ENCODE data around the gene SAG.

Gene SAG

DNA sequence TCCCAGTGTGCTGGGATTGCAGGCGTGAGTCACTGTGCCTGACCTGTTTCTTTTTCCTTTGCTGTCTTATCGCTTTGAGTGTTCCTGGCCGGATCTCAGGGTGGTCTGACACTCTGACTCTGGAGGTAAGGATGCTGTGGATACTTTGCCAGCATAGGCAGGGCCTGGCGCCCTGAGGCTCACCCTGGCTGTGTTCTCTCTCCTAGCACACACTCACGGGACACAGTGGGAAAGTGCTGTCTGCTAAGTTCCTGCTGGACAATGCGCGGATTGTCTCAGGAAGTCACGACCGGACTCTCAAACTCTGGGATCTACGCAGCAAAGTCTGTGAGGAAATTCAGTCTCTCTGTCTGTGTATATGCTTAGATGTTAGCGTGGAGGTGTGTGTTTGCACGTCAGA, 18.0 kb upstream of the SAG start:
- no peak for DNase-seq

DNA sequence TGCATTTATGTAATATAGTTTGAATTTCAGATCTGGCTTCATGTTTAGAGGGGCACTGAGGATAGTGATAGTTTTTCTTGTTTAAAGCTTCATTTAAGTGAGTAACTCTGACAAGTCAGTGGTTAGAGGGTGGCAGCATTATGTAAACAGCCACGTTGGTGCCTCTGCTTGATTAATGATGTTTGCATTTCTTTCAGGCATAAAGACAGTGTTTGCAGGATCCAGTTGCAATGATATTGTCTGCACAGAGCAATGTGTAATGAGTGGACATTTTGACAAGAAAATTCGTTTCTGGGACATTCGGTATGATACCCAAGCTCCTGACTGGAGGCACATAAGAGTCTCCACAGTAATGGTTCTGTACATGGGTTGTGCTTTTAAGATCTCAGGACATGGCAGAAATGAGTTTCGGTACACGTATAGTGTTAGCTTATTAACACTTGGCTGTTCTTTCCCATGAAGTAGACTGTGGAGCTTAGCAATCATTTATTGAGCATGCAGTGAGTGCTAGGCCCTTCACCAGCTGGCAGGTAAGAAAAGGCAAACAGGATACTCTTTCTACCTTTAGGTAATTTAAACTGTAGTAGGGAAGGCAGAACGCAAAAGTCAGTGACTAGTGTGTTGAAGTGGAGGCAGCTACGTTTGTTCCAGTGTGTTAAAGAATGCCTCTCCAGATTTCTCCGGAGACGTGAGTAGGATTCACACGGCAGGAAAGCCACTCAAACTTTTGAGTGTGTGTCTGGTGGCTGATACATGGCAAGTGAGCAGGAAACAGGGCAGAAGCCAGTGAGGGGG, 17.4 kb upstream of the SAG start:
- DNase-seq = no peak

DNA sequence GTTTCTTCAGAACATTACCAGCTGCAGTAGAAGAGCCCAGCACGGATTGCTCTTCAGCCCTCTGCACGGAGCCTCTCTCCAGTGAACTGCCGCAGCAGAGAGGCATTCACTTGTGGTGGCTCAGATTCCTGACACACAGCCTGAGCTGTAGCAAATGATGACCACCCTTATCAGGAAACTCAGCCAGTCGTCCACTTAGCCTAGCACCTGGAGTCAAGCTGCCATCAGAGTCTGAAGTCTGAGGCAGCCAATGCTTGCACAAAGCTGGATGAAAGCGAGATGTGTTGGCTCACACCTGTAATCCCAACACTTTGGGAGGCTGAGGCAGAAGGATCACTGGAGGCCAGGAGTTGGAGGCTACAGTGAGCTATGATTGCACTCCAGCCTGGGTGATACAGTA, 11.7 kb upstream of the SAG start:
- DNase-seq = no peak

DNA sequence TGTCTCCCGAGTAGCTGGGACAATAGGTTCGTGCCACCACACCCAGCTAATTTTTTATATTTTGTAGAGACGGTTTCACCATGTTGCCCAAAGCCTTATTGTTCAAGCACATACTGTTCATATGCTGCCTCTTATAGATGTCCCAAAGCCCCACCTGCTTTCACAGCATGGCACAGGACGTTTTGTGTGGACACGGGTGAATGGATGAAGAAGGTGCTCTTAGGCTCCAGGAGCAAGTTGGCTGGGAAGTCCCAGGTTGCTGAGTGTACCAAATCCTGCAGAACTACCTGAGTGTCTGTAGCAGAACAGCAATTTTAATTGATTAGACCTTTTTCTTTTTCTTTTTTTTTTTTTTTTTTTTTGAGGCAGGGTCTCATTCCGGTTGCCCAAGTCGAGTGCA, 10.5 kb upstream of the SAG start:
- no peak for DNase-seq

DNA sequence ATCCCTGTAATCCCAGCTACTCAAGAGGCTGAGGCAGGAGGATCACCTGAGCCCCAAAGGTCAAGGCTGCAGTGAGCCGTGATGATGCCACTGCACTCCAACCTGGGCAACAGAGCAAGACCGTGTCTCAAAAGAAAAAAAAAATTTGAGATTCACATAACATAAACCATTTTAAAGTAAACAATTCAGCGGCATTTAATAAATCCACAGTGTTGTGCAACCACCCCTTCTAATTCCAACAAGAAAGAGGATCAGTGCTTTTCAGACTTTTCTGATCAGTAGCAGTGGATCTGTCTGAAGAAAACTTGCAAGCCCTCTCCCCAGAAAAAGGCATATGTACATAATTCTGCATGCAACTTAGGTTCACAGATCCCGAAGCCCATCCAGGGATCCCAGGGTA, 7.2 kb upstream of the SAG start:
- DNase-seq = no peak

DNA sequence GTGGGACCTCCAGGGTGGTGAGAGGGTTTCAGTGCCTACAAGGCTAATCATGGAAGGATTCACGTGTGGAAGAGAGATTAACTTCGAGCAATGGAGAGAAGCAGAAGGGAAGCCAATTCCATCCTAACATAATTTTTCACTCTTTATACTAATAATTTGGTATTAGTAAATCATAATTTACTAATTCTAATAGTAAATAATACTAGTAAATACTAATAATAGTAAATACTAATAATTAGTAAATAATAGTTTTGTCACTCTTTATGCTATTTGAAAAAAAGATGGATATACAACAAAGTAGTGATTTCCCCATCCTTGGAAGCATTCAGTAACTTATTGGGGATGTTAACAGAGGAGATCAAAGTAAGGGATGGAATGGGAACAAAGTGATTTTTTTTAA, 6.4 kb upstream of the SAG start:
- no peak for DNase-seq

DNA sequence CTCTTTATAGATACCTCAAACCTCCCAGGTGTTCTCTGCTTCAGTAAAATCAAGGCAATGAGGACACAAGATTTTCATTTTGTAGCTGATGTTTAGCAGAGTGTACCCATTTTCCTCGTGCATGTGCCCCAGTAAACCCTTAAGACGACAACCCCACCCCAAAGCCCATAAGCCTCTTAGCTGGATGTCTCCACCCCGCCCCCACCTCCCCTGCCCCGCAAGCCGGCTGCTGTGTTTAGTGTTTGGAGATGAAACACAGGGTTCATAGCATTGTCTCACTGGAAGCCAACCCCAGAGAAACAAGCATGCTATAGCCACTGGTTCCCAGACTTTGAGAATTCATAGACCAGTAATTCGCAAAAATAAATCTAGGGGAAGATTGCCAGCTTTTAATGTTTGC, 5.8 kb upstream of the SAG start:
- no peak for DNase-seq

DNA sequence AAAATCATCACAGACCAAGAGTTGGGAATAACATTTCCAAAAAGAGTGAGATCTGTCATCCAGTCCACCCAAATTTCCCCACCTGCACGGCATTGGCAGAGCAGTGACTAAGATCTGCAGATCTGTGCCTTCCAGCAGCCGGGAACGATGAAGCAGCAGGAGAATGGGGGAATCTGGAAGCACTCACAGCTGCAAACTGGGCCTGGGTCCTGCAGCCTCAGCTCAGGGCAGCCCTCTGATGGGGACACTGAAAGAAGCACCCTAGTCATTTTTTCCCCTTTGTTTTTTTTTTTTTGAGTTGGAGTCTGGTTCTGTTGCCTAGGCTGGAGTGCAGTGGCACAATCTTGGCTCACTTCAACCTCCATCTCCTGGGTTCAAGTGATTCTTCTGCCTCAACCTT, 4.4 kb upstream of the SAG start:
- no peak for DNase-seq

DNA sequence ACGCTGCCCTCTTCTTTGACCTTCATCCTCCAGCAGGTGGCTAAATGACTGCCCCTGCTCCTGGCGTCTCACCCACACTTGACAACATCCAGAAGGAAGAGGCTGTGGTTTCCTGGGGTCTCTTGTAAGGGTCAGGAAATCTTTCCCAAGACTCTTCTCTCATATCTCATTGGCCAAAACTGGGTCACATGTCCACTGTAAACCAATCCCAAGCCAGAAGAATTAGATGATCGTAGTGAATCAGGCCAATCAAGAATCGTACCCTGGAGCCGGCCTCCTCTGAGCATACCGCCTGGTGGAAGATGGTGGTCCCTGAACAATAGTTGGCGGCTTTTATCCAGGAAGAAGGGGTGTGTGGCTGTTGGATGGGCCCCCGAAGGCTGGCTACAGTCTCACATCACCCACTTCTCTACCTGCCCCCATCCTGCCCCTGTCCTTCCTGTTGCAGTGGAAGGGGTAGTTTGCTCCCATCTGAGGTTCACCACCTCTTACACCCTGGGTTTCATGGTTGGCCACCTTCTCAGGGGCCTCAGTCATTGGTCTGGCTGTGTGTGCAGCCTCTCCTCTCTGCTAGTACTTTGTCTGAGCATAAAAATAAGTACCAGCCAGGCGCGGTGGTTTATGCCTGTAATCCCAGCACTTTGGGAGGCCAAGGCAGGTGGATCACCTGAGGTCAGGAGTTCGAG, 3.8 kb downstream of the SAG start:
- no peak for DNase-seq

DNA sequence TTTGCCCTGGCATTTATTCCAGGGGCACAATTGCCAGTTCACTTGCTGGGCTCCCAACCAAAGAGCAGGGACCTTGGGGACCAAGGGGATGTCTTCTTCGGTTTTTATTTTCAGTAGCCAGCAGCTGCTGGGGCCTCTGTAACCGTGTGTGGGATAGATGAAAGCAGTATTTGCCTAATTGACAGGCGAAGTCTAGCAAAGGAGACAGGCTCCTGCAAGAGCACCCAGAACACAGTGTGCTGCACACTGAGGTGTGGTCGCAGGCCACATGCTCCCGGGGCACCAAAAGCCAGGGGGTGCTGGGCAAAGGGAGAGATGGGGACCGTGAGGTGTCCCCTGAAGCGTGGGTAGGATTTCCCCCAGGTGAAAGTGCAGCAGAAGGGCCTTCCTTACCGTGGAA, 5.3 kb downstream of the SAG start:
- no peak for DNase-seq

DNA sequence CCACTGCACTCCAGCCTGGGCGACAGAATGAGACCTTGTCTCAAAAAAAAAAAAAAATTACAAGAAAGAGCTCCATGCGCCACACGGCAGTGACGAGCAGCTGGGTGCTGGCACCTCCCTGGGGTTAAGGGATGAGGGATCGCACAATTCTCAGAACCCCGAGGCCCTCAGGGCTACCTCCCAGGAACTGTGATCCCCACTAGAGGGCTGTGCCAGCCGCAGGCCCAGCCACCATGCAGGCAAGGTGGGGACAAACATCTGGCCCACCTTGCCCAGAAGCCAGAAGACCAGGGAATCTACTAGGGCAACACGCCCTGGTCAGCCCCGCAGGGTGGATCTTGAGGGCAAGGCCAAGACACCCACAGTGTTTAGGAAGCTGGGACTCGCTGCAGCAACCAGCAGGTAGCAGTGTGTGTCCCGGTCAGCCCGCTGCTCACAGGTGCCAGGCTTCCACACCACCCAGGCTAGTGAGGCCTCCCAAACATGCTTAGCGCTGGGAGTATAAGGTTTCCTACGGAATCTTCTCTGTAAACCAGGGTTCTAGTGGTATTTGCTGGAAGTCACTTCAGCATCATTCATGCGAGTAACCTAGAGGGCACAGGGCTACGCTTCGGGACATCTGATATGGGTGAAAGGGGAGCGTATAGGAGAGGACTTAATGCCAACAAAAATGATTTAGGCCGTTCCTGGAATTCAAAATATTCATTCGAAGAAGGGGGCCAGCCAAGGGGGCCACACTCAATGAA, 6.7 kb downstream of the SAG start:
- no peak for DNase-seq

DNA sequence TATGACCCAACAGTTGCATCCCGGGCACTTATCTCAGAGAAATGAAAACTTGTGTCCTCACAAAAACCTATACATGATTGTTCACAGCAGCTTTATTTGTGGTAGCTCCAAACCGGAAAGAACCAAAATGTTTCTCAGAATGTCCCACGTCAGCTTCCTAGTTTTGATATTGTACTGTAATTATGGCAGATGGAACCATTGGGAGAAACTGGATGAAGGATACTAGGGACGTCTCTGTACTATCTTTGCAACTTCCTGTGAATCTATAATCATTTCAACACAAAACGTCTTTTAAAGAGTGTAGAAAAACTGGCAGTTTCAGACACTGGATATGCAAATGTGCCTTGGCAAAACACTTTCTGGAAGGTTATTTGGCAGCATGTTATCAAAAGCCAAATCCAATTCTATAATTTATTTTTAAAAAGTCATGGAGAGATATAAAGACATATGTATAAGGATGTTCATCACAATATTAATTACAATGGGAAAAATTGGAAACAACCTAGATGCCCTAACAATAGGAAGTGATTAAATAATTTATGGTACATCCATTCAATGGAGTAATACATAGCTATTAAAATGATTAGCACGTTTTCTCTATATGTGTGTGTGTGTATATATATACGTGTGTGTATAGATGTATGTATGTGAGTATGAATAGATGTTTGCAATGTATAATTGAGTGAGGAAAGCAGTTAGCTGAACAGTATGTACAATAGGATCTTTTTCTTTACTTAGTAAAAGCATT, 9.8 kb downstream of the SAG start:
- DNase-seq = no peak

DNA sequence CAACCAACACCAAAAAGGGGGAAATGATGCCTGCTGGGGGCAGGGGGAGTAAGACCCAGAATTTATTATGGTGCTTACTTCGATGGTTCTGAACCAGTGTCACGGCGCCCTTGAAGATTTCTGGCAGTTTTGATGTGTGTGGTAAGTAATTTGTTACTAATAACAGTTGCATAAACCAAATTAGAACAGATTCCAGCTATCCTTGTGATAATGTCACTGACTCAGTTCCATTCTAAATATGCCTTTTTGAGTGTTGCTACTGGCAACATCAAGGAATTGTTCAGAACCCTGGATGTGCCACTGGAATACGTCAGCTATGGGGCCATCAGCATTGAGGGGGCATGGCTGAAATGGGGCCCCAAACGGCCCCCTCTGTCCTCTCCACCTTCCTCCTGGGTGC, 11.6 kb downstream of the SAG start:
- no peak for DNase-seq

DNA sequence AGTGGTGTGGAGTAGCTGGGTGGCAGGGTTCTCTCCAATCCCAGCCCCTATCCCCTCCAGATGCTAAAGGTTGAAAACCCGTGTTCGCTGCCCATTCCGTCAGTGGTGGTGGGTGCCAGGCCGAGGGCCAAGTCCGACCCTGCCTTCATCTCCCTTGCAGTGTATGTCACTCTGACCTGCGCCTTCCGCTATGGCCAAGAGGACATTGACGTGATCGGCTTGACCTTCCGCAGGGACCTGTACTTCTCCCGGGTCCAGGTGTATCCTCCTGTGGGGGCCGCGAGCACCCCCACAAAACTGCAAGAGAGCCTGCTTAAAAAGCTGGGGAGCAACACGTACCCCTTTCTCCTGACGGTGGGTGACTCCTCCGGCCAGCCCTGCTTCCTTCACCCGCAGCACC, 12.9 kb downstream of the SAG start:
- DNase-seq = no peak

DNA sequence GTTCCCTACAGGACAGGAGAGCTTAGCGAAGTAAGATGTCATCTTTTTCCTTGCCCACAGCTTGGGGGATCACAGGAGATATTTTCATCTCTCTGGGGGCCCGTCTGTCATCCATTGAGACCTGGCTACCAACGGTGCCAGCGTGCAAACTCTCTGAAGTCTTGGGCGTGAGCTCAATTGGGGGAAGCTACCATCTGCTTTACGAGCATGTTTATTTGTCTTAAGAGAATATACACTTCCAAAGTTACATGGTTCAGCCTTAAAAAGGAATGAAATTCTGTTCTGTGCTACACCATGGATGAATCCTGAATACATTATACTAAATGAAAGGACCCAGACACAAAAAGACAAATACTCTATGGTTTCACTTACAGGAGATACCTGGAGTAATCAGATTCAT, 13.6 kb downstream of the SAG start:
- DNase-seq = no peak

DNA sequence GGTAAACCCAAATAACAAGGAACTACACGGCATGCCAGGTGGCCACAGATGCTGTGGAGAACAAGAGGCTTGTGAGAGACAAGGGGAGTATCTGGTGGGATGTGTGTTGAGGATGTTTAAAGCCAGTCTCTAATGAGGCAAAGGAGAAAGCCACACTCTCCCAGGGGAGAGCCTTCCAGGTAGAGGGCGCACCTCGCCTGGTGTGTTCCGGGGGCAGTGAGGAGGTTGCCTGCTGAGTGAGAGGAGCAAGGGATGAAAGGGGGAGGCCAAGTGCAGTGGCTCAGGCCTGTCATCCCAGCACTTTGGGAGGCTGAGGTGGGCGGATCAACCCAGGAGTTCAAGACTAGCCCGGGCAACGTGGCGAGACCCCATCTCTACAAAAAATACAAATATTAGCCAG, 16.2 kb downstream of the SAG start:
- DNase-seq = no peak

DNA sequence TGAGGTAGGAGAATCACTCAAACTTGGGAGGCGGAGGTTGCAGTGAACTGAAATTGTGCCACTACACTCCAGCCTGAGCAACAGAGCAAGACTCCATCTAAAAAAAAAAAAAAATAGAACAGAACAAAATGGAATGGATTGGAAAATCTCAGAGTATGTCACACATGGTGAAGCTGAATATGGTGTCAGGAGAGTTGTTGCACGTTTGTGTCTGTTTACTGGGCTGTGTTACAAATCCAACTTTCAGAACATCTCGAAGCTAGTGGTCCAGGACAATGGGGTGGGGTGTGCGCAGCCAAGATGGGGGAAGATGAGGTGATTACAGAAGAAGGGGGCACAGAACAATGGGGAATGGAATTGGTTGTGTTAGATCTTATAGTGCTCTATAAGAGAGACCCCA, 17.6 kb downstream of the SAG start:
- DNase-seq = no peak

DNA sequence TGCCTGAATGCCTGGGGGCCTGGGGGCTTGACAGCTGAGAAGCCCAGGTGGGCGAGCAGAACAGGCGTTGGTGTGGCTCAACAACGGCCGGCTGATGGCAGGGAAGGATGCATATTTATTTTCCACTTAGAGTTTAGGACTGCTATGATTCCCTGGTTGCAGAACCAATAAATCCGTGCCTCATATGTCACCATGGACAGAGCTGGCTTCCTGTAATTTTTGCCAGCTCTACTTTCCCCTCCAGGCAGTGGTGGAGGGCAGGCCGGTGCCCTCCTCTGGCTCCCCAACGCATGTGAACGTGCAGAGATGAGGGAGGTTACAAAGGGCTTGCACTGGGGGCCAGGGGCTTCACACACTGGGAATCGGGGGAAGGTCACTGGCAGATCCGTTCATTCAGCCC, 18.2 kb downstream of the SAG start:
- DNase-seq = no peak

DNA sequence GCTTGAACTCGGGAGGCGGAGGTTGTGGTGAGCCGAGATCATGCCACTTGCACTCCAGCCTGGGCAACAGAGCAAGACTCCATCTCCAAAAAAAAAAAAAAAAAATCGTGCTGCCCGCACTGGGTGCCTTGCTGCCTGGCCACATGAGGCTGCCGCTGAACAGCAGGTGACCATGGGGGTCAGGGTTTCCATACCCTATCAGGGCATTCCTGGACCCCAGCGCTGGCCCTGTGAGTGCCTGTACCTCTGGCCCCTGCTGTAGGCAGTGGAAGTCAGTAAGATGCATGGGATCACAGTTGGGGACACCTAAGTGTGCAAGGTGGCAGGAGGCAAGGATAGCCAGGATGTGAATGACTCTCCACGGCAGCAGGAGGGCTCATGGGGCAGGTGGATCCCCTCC, 18.9 kb downstream of the SAG start:
- DNase-seq = no peak

DNA sequence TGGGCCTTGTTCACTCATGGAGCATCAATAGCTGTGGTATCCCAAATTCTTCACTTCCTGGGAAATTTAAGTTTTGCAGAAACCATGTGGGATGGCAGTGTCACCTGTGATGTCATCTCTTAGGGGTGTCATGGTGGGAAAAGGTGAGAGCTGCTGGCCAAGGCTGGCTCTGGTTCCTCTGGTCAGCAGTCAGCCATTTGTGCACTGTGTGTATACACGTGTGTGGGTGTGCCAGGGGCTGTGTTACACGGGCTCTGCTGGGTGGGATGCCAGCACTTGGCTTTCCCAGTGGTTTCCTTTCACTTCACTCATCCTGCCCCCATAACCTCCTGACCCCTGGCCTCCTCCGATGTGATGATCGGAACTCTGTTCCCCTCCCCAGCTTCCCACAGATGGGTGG, 21.3 kb downstream of the SAG start:
- no peak for DNase-seq

DNA sequence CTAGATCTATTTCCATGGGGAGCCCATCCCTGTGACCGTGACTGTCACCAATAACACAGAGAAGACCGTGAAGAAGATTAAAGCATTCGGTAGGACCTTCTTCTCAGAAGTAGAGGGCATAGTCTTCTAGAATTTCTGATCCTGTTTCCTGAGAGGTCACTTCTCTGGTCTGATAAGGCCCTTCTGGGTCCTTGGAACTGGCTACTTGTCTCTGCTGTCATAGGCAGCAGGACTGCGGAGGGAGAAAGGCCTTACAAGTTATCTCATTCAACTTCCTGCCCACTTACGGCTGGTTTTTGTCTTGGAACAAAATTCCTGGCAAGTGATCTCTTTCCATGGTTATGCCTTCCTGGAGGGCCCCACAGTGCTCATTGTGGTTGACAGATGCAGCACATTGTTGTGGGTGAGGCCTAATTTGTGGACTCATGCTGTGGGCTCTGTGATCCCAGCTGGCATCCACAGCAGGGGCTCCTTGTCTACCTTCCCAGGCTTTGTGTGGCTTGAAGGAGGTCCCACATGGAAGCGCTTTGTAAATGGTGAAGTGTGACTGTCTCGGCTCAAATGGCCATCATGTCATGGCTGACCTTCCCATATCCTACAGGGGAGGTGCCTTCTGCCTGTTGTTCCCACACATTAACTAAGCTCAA, 22.0 kb downstream of the SAG start:
- DNase-seq = no peak

DNA sequence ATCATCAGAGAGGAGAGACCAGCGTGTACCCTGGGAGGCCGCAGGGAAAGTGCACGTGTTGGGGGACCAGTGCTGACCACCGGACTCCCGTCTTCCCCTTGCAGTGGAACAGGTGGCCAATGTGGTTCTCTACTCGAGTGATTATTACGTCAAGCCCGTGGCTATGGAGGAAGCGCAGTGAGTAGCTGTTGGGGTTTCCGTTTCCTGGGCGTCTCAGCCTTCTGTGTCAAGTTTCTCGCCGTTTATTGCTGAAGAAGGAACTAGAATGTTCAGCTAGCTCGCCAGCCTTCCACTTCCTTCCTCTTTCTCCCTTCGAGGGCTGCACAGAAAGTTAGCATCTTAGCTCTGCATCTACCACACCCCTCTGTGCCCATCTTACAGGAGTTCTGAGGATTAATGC, 23.9 kb downstream of the SAG start:
- peak; percentile 66 for DNase-seq

DNA sequence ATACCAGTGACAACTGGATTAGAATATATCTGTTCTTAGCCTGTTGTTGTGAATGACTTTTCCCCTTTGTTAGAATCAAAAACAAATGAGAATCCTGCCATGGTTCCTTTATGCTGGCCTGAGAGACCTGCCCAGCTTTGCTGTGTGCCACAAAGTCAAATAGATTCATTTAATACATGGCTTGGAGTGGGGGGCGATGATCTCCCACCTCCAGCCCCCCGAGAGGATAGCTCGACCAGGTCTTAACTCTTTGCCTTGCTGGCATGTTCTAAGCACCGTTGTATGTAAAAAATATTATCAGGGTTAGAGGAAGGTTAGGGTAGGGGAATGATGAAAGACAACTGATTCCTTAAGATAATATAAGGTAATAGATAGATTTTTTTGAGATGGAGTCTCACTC, 24.5 kb downstream of the SAG start:
- DNase-seq = no peak
